ENCODE data around the gene TDRD9.

TDRD9 gene

DNA sequence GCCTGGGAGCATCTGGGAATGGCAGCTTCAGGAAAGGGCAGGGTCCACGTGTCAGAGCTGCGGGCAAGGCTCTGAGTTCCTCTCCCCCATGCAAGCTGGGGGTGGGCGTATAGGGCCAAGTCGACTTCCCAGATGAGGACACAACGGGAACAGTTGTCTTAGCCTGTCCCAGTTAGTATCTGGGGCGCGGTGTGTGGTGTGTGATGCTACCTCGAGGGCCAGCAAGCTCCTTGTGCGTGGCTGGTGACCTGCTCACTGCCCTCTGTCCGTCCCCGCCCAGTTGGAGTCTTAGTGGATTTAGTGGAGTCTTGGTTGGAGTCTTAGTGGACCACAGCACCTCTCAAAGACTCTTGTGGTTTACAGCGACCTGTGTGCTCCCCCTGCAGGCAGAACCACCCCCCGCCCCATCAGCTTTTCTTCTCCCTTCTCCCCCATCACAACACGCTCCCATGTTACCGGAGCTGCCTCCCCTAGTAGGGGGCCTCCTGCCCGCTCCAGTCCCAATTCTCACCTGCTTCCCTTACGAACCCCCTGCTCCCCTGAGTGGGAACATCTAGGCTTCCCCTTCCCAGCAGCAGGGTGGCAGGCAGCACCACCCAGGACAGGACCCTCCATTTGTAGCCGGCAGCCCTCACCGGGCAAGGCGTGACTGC lies 165.9 kb downstream of the TDRD9 start:
- DNase-seq, result no peak

DNA sequence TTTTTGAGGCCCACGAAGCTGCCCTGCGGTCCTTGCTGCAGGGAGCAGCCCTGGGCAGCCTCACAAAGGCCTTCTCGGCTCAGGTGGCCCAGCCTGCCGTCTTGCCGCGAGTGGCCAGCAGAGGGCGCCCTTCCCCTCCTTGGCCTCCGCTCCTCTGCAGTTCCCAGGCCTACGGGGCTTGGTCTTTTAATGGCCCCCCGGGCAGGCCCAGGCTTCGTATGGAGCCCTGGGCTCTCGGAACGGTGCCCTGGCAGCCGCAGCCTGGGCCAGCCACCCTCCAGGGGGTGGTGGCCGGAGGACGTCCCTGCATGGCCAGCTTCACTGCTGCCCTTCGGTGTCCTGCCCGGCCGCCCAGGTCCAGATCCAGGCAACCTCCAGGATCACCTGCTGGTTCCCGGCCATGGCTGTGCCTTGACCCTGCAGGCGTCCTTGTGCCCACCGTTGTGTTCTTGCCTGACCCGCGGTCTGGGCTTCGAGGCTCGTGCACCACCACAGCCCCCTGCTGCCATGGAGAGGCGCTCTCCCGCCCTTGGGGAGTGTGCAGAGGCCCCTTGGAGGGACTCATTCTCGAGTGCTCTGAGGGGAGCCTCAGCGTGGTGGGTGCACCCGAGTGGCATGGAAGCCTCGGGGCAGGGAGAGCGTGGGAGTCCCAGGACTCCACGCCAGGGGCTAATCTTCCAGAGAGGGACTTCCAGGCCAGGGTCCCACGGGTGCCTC lies 166.6 kb downstream of the TDRD9 start:
- DNase-seq, result peak; percentile 53

DNA sequence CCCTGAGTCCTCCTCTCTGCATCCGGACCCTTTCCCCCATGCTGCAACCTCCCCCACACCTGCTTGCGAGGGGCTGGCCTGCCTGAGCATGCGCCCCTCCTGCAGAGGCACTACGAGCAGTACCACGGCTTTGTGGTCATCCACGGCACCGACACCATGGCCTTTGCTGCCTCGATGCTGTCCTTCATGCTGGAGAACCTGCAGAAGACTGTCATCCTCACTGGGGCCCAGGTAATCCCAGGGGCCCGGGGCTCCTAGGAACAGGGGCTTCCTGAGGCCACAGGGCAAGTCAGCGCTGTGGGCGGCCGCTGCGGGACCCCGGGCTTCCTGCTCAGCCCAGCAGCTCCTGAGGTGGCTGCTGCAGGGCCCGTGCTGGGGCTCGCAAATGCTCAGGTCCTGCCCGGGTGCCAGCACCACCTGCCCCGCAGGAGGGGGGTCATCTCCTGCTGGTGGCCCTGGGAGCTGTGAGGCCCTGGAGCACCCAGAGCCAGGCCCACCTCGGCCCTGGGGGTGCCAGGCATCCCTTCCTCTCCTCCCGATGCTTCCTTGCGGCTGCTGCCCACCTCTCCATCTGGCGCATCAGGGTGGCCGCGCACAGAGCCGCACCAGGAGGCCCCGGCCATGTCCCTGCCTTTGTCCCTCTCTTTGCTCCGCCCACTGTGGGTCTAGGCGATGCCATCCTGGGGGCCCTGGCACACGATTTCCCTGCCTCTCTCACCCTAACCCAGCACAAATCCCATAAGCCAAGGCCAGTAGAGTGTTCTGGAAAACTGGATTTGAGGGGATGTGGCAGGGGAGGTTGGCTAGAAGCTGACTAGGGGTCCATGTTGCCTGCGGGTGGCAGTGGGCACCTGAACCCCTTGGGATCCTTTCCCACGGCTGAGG lies 167.4 kb downstream of the TDRD9 start:
- DNase-seq, result no peak

DNA sequence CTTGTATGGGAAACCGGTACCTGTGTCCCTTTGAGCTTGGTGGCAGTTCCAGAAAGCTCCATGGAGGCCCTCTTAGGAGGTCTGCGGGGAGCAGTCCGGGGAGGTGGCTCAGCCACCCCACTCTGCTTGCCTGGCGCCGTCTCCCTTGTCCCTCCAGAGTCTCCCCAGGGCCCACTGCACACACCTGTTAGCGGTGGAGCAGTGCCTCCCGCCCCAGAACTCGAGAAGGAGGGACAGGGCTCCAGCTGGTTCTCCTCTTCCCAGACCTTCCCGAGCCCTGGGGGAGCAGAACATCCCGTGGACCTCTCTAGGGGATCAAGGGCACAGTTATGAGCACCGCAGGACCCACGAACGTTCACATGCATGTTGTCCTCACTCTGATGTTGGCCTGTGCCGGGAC lies 168.1 kb downstream of the TDRD9 start:
- no peak for DNase-seq

DNA sequence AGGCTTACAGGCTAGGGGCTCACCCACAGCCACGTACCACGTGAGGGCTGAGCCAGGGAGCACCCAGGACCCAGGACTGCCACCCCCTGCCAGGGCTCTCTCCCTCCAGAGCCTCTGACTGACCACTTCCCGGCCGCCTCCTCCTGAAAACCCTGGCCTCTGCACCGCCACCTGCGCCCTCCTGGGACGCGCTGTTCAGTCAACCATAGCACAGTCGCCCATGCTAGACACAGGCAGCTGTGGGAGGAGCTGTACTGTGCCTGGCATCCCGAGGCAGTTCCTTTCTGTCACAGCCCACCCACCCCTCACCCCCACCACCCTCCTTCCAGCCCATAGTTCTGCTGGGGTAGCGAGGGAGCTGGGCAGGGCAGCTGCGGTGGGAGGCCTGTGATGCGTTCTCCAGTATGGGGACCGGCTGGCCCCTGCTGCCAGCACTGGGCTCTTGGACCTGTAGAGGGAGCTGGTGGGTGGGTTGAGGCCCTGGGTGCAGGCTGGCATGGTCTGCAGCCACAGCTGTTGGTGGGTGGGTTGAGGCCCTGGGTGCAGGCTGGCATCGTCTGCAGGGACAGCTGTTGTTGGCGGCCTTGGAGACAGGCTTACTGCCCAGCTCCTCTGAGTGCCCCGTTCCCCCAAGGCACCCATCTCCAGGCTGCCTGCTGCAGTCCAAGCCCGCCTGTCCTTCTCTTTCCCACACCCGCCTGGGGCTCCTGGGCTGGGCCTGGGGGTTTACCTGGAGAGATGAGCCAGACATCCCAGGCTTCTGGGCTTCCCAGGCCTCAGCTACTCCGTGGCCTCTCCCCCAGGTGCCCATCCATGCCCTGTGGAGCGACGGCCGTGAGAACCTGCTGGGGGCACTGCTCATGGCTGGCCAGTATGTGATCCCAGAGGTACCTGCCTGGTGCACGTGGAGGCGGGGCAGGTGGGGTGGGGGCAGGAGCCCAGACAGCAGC lies 168.8 kb downstream of the TDRD9 start:
- no peak for DNase-seq

DNA sequence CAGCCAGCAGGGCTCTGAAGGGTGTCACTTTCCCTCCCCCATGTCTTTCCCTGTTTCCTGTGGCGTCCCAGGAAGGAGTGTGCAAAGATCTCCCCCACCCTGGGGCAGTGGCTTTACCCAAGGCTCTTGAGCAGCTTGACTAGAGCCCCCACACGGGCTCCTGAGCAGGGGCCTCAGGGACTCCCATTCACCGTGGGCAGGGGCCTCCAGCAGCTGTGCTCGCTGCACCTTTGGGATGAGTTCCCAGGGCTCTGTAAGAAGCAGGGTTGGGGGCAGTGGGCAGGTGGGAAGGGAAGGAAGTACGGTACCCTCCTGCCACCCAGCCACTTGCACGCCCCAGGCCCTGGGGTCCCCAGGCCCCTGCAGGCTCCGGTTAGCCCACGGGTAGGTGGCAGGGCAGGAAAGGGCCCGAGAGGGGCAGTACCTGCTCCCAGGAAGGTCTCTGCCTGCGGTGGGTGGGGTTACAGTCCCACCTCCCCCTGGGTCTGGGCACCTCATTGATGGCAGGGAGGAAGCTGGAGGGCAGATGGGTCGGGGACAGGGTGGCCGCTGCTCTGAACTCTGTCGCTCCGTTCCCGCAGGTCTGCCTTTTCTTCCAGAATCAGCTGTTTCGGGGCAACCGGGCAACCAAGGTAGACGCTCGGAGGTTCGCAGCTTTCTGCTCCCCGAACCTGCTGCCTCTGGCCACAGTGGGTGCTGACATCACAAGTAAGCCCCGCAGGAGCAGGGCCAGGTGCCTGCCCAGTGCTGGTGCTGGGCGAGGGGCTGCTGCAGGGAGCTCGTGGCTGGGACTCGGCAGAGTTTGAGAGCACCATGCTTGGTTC lies 170.2 kb downstream of the TDRD9 start:
- DNase-seq, result no peak

DNA sequence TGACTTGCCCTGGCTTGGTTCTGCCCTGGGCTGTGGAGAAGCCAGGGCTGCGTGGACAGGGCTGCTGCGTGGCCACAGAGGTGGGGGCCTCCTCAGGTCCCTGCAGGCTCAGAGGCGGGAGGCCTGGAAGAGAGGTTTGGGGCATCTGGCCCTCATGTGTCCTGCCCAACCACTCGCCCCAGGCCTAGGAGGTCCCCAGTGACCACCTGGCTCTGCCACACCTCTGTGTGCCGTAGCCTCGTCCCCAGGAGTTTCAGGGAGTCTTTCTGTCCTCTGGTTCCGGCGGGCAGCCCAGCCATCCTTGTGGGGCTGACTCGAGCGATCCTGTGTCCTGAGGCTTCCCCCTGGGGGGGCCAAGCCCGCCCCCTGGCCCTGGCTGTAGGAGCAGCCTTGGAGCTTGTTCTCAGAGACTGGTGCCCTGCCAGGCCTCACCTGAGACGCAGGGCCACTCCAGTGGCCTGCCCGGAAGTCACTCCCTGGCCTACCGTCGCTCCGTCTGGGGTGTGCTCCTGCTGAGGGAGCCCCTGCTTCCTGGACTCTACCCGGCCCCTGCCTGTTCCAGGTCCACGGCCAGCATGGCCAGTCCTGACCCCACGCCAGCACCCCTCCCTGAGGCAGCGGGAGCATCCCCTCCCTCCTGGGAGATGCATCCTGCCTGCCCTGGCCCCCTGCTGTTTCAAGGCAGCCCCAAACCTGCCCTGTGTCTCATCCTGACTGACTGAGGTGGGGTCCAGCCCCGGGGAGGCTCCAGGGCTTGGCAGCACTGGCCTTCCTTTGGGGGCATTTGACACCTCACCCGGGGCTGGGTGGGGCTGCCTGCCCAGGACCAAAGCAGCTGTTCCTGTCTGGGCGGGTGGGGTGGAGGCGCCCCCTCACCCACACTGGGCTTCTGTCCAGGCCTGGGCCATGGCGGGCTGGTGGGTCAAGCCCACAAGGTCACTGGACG lies 171.1 kb downstream of the TDRD9 start:
- no peak for DNase-seq

DNA sequence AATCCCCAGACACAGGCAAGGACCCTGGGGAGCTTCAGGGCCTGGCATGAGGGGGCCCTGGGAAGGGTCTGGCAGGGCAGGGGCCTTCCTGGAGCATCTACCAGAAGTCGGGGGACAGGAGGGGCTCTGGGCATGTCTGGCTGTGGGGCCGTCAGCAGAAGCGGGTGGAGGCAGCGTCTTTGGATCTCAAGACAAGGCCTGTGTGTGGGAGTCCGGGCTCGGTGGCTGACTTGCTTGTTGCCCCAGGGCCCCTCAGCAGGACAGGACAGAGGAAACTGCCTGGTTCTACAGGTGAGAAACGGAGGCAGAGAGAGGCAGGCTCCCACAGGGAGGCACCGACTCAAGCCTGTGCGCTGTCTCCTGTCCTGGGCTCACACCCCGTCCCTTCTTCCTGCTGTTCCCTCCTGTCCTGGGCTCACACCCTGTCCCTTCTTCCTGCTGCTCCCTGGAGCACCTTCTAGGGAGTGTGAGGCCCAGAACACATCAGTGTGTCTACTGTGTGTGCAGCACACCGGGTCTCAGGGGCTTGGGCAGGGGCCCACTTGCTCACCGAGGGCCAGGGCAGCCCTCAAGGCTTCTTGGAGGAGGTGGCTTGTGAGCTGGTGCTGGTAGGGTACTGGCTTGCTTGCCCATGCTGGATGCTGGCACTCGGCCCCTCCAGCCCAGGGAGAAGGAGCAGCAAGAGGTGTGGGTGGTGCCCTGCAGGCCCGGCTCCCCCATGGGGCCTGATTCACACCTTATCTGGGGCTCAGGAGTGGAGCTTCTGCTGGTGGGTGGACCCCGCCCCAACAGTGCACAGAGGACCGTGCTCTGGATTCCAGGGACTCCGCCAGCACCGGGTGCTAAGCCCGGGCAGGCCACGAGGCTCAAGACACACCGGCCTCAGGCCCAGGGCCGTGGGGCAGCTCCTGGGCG lies 172.2 kb downstream of the TDRD9 start:
- no peak for DNase-seq

DNA sequence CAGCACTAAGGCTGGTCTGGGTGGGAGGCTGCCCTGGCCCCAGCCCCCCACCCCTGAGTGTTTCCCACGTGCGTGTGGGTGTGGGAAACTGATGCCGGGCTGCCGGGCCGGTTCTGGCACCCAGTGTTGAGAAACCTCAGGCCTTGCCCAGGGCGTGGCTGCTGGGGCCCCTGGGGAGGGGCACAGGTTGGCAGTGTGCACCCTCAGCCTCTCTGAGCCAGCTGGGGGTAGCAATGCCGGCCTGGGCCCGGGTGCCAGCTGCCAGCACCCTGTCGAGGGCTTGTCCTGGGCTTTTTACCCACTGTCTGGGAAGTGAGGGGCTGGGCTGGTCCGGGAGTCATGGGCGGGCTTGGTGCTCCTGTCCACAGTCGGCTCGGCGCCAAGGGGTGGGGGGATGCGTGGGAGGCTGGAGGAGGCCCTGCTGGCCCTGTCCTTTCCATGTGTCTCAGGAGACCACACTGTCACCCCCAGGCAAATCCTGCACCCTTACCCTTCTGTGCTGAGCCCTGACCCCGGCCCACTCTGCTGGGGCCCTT lies 172.9 kb downstream of the TDRD9 start:
- DNase-seq, result no peak

DNA sequence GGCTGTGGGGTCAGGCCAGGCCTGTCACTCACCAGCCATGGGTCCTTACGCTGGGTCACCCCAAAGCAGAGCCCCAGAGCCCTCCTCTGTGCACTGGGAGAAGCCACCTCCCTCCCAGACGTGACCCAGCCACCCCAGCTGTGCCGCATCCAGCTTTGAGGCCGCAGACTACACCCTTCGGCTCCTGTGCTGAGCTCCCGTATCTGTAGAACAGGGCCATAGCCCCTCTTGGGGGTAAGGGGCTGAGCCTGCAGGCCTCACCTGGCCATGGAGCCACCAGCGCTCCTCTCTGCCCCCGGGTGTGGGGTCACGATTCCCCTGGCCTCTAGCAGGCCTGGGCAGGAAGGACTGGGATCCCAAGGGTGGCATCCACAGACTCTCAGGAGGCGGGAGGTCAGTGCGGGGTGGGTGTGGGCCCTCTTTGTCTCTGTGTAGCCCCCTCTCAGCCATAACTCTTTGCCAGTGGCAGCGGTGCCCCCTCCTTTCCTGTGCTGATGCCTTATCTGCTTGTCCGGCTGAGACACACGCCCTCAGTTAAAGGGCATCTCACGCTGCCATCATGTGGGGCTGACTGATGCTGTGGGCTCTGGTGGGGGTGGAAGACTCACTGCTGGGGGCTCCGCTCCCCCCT lies 173.5 kb downstream of the TDRD9 start:
- no peak for DNase-seq
